GM23248 (cell line): ENCODE results near the gene SEPTIN1.

Experiments used
- EZH2 ChIP-seq: fragments of 200-600 bp; sonication (generic); IDR thresholded peaks from 2 replicates; pipeline ENCODE4 v1.6.1; 2018; ENCODE audit warnings: antibody characterized with exemption, mild to moderate bottlenecking; ENCODE audit not compliant: insufficient read depth, poor library complexity, severe bottlenecking
- EZH2phosphoT487 ChIP-seq: fragments of 200-600 bp; sonication (generic); IDR thresholded peaks from 2 replicates; pipeline ENCODE4 v1.6.1; 2018; ENCODE audit warnings: antibody characterized with exemption, moderate library complexity, mild to moderate bottlenecking, low read depth; ENCODE audit not compliant: insufficient read depth

DNA sequence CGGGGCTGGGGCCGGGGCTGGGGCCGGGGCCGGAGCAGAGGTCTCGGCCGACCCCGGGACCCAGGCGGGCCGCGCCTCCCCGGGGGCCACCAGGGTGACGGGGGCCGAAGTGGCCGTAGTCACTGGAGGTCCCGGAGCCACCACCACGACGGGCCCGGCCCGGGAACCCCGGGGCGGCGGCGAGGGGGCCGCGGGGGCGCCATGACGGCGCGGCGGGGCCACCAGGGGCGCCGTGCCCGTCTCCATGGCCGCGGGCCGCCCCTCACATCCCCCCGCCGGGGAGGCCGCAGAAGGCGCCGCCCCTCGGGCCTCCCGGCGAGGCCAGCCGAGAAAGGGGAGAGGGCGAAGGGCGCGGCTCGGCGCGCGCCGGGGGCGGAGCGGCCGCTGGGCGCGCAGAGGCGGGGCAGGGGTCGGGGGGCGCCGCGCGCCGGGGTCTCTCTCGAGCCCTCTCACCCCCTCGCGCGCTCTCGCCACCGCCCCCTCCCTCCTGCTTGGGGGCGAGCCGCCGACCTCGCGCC, 12.4 kb downstream of the SEPTIN1 start:
- no peak for TF ChIP-seq EZH2
- TF ChIP-seq EZH2phosphoT487, result no peak
